Activated T-helper 2 cell treated with anti-CD3 and anti-CD28 coated beads, Interferon-gamma antibody, Interleukin-2, Interleukin-4, amounts not matched to agents 10 μg/mL and 5 μg/mL and 100 μg/mL, durations not matched to agents 14 hours and 24 hours and 36 hours (primary cell): ENCODE measurements around the gene FAM83E. TPM values are rescaled to one million over a fixed set of nuclear protein-coding genes. Genes with fewer than 3 reads are reported as not detected.
"Not testable (repeated sequence)": the region's sequence is repeated elsewhere in the genome, so short reads cannot be mapped to it uniquely, and the experiment has no call there.

Source experiments
- DNase-seq: peaks from one replicate; pipeline ENCODE4 v3.0.0; 2021; ENCODE audit warnings: low spot score
- H3K27ac Mint-ChIP-seq: one replicate; pipeline ENCODE4 v1.8.0; 2021; ENCODE audit warnings: mixed read lengths
- H3K27me3 Mint-ChIP-seq: one replicate; pipeline ENCODE4 v1.8.0; 2021; ENCODE audit warnings: low read depth, mixed read lengths
- H3K36me3 Mint-ChIP-seq: one replicate; pipeline ENCODE4 v1.8.0; 2021; ENCODE audit warnings: low read depth, mixed read lengths
- H3K4me1 Mint-ChIP-seq: one replicate; pipeline ENCODE4 v1.8.0; 2021; ENCODE audit warnings: low read depth, mixed read lengths
- H3K4me3 Mint-ChIP-seq: one replicate; pipeline ENCODE4 v1.8.0; 2021; ENCODE audit warnings: low read depth, mild to moderate bottlenecking, moderate library complexity, mixed read lengths
- H3K9me3 Mint-ChIP-seq: one replicate; pipeline ENCODE4 v1.8.0; 2021; ENCODE audit warnings: mixed read lengths
- intact Hi-C: fragments of 100-400 bp; cut with micrococcal nuclease; formaldehyde crosslinking; loops from one replicate; pipeline ENCODE4 v1.15.1; 2023
- total RNA-seq: library from RNA; stranded (reverse); gene quantifications from 2 replicates; pipeline ENCODE4 v1.2.3, GENCODE V29; 2022

FAM83E gene
- 4.3 and 6.4 TPM in 2 replicates for total RNA-seq

GRCh38 chr19:48614436-48615230 lies at the start of gene FAM83E:
FAM83E (minus strand) TSS chr19:48615076; CDS start chr19:48613372, 1,704 bp downstream.
- Mint-ChIP-seq H3K36me3 (peaks cover 48% of the 10 kb centered on the region), H3K4me1 (peaks cover 12% of the 10 kb centered on the region), H3K9me3 (no peaks in the 10 kb centered on the region), H3K27ac (peak within 1 kb of the TSS; percentile 28), H3K4me3 (peak within 1 kb of the TSS; percentile 45), H3K27me3 (no peaks in the 10 kb centered on the region)
- no peak for DNase-seq
- intact Hi-C loops = no loop called here

- Mint-ChIP-seq H3K9me3 (no peaks in the 10 kb centered on the region), H3K27ac (no peak overlapping the region), H3K27me3 (no peaks in the 10 kb centered on the region), H3K4me1 (peaks cover 6% of the 10 kb centered on the region), H3K36me3 (no peaks in the 10 kb centered on the region), H3K4me3 (no peak overlapping the region)
- intact Hi-C loops = loop anchor here (5.0 kb wide), 1 partner anchor 83 kb away; the partner anchor contains the start of gene IZUMO1
- DNase-seq = no peak
Observed at GRCh38 chr19:48664476-48664875, 49.6 kb upstream of the FAM83E start.

- DNase-seq = no peak
- peaks cover 3% of the 10 kb centered on the region for H3K27me3 Mint-ChIP-seq
- H3K9me3 Mint-ChIP-seq = no peaks in the 10 kb centered on the region
- intact Hi-C loops = loop anchor here (5.0 kb wide), 1 partner anchor 84 kb away; the partner anchor contains the start of gene IZUMO1
- no peaks in the 10 kb centered on the region for H3K36me3 Mint-ChIP-seq
- H3K4me1 Mint-ChIP-seq = peaks cover 6% of the 10 kb centered on the region
- H3K27ac Mint-ChIP-seq = no peak overlapping the region
- H3K4me3 Mint-ChIP-seq = no peak overlapping the region
Observed at GRCh38 chr19:48663667-48664066, 48.8 kb upstream of the FAM83E start.

GRCh38 chr19:48661711-48662090 lies 46.8 kb upstream of the FAM83E start:
- DNase-seq = no peak
- Mint-ChIP-seq H3K36me3 (no peaks in the 10 kb centered on the region), H3K27ac (no peak overlapping the region), H3K27me3 (peaks cover 3% of the 10 kb centered on the region), H3K4me3 (no peak overlapping the region), H3K9me3 (no peaks in the 10 kb centered on the region), H3K4me1 (peaks cover 6% of the 10 kb centered on the region)
- intact Hi-C loops = loop anchor here (2.0 to 5.0 kb wide), 3 partner anchors 15 to 86 kb away; partner anchors contain the start of genes CA11 and IZUMO1

- peak overlapping the region; percentile 40 for H3K4me3 Mint-ChIP-seq
- H3K27me3 Mint-ChIP-seq = peaks cover 3% of the 10 kb centered on the region
- DNase-seq = peak; percentile 80
- peaks cover 6% of the 10 kb centered on the region for H3K4me1 Mint-ChIP-seq
- no peaks in the 10 kb centered on the region for H3K36me3 Mint-ChIP-seq
- peak overlapping the region; percentile 91 for H3K27ac Mint-ChIP-seq
- H3K9me3 Mint-ChIP-seq = no peaks in the 10 kb centered on the region
- intact Hi-C loops = loop anchor here (2.0 to 5.0 kb wide), 3 partner anchors 14 to 86 kb away; partner anchors contain the start of genes CA11 and IZUMO1
Observed at GRCh38 chr19:48660852-48661710, 46.2 kb upstream of the FAM83E start.

- no peak for DNase-seq
Observed at GRCh38 chr19:48659768-48660167, 44.9 kb upstream of the FAM83E start.

GRCh38 chr19:48658483-48658882 lies 43.6 kb upstream of the FAM83E start:
- DNase-seq = no peak
- H3K4me1 Mint-ChIP-seq = peaks cover 6% of the 10 kb centered on the region
- intact Hi-C loops = no loop called here
- no peak overlapping the region for H3K27ac Mint-ChIP-seq
- no peaks in the 10 kb centered on the region for H3K36me3 Mint-ChIP-seq
- H3K9me3 Mint-ChIP-seq = no peaks in the 10 kb centered on the region
- no peak overlapping the region for H3K4me3 Mint-ChIP-seq
- peaks cover 3% of the 10 kb centered on the region for H3K27me3 Mint-ChIP-seq

More at GRCh38 chr19:48659768-48660167, 44.9 kb upstream of the FAM83E start:
- no peaks in the 10 kb centered on the region for H3K9me3 Mint-ChIP-seq
- intact Hi-C loops = loop anchor here (2.0 to 5.0 kb wide), 3 partner anchors 13 to 88 kb away; partner anchors contain the start of genes CA11 and IZUMO1
- H3K4me3 Mint-ChIP-seq = no peak overlapping the region
- H3K36me3 Mint-ChIP-seq = no peaks in the 10 kb centered on the region
- H3K4me1 Mint-ChIP-seq = peaks cover 6% of the 10 kb centered on the region
- H3K27me3 Mint-ChIP-seq = peaks cover 3% of the 10 kb centered on the region
- no peak overlapping the region for H3K27ac Mint-ChIP-seq

- H3K4me1 Mint-ChIP-seq, intact Hi-C loops, H3K27me3 Mint-ChIP-seq, H3K4me3 Mint-ChIP-seq, H3K9me3 Mint-ChIP-seq, H3K36me3 Mint-ChIP-seq, H3K27ac Mint-ChIP-seq, DNase-seq: not testable (repeated sequence)
Observed at GRCh38 chr19:48657828-48658227, 43.0 kb upstream of the FAM83E start.

- H3K9me3 Mint-ChIP-seq = no peaks in the 10 kb centered on the region
- H3K27ac Mint-ChIP-seq = no peak overlapping the region
- H3K4me3 Mint-ChIP-seq = no peak overlapping the region
- no peak for DNase-seq
- H3K4me1 Mint-ChIP-seq = peaks cover 9% of the 10 kb centered on the region
- intact Hi-C loops = no loop called here
- no peaks in the 10 kb centered on the region for H3K36me3 Mint-ChIP-seq
- peaks cover 3% of the 10 kb centered on the region for H3K27me3 Mint-ChIP-seq
Observed at GRCh38 chr19:48656840-48657474, 42.1 kb upstream of the FAM83E start.

- intact Hi-C loops = no loop called here
- peaks cover 3% of the 10 kb centered on the region for H3K27me3 Mint-ChIP-seq
Observed at GRCh38 chr19:48654299-48655059, 39.6 kb upstream of the FAM83E start.

GRCh38 chr19:48651683-48652048 lies 36.8 kb upstream of the FAM83E start:
- no peak overlapping the region for H3K4me3 Mint-ChIP-seq
- no peak overlapping the region for H3K27ac Mint-ChIP-seq
- peaks cover 19% of the 10 kb centered on the region for H3K4me1 Mint-ChIP-seq
- H3K36me3 Mint-ChIP-seq = no peaks in the 10 kb centered on the region
- DNase-seq = no peak
- no peaks in the 10 kb centered on the region for H3K27me3 Mint-ChIP-seq
- no peaks in the 10 kb centered on the region for H3K9me3 Mint-ChIP-seq
- intact Hi-C loops = no loop called here

More at GRCh38 chr19:48654299-48655059, 39.6 kb upstream of the FAM83E start:
- peaks cover 9% of the 10 kb centered on the region for H3K4me1 Mint-ChIP-seq
- DNase-seq = no peak
- H3K9me3 Mint-ChIP-seq = no peaks in the 10 kb centered on the region
- no peaks in the 10 kb centered on the region for H3K36me3 Mint-ChIP-seq
- no peak overlapping the region for H3K4me3 Mint-ChIP-seq
- no peak overlapping the region for H3K27ac Mint-ChIP-seq
